Ovary (tissue), 9 donors: ENCODE data around the gene C9orf152. TPM values are rescaled to one million over a fixed set of nuclear protein-coding genes. Genes with fewer than 3 reads are reported as not detected.
A peak's percentile ranks its signal among the peaks of the same experiment; 100 is the strongest.
"Not testable (repeated sequence)": the region's sequence is repeated elsewhere in the genome, so short reads cannot be mapped to it uniquely, and the experiment has no call there.

Source experiments
- DNase-seq, 5 donors: peaks; one replicate each; pipeline ENCODE4 v3.0.0-alpha.2; 2019 to 2020
- H3K27ac ChIP-seq, 2 donors: fragments of 200-600 bp; one replicate each; pipeline versions ENCODE4 v1.5.1 to v1.8.0; 2019 to 2022
- H3K27me3 ChIP-seq: fragments of 200-600 bp; one replicate; pipeline ENCODE4 v1.8.0; 2022
- H3K36me3 ChIP-seq: fragments of 200-600 bp; sonication (generic); one replicate; pipeline ENCODE4 v1.5.1; 2019
- H3K4me1 ChIP-seq: one replicate; pipeline ENCODE4 v1.8.1; 2013; ENCODE audit warnings: mild to moderate bottlenecking, moderate library complexity; ENCODE audit not compliant: insufficient read depth
- H3K4me3 ChIP-seq: fragments of 200-600 bp; sonication (generic); one replicate; pipeline ENCODE4 v1.5.1; 2017
- H3K9me3 ChIP-seq, 2 donors: fragments of 200-600 bp in 1 of 2; sonication (generic) in 1 of 2; one replicate each; pipeline versions ENCODE4 v1.5.1 to v1.8.1; 2013 to 2019; ENCODE audit warnings: mild to moderate bottlenecking in 1 of 2, moderate library complexity in 1 of 2
- EP300 ChIP-seq: sonication (generic); formaldehyde crosslinking; IDR thresholded peaks from one replicate; pipeline ENCODE4 v1.6.1; 2017; ENCODE audit warnings: antibody characterized with exemption
- POLR2A ChIP-seq: fragments of 450-650 bp; IDR thresholded peaks from one replicate; pipeline ENCODE4 v1.6.1; 2017; ENCODE audit warnings: antibody characterized with exemption, mild to moderate bottlenecking, moderate library complexity
- WGBS, 3 donors: extraction: QIAGEN DNeasy Blood & Tissue Kit in 1 of 3; methylation state at CpG; one replicate each; pipeline versions ENCODE4 v1.1.5 to v1.1.7; 2013 to 2017; 5-methylcytosine and 5-hydroxymethylcytosine counted together
- intact Hi-C, 4 donors: fragments of 100-400 bp; cut with DNase I; formaldehyde crosslinking; loops; one replicate each; pipeline versions ENCODE4 v1.11.0 to v1.15.1; 2022 to 2023
- polyA plus RNA-seq, 2 donors: library from polyadenylated mRNA; stranded (reverse); fragments of 200-250 nt in 1 of 2; fragments of 350-450 nt in 1 of 2; fragmentation: Illumina TruSeq in 1 of 2; extraction: RNeasy Lipid Tissue Mini Kit (QIAGEN cat#74804) in 1 of 2; gene quantifications; one replicate each; pipeline ENCODE4 v1.2.3, GENCODE V29; 2013 to 2014
- total RNA-seq, 7 donors: library from RNA; depleted of rRNA in 2 of 7; stranded (reverse); fragments of >200 nt in 2 of 7; fragmentation: NEBNext Ultra II Directional in 3 of 7; extraction: Animal tissue kit (Norgen Biotek cat#: 25700) in 3 of 7; gene quantifications; one replicate each; pipeline versions ENCODE4 v1.1.0 to v1.2.4, GENCODE V29; 2016 to 2023
- TF ChIP-seq, protein P1 (sequence below), 3 donors: fragments of 450-650 bp in 2 of 3; fragments of 200-600 bp in 1 of 3; IDR thresholded peaks; one replicate each; pipeline versions ENCODE4 v1.5.1 to v1.8.0; 2016 to 2022; ENCODE audit warnings: antibody characterized with exemption in 3 of 3, mild to moderate bottlenecking in 1 of 3
- donor health status: DM: no; HTN: no; CAD: no; lungs with moderate emphysema.
- donor health status: DM: no; HTN: no; CAD: no.
- donor health status: Bipolar disorder and iron deficiency.
- donor health status: DM: yes; HTN: yes; CAD: no.
- donor health status: DM: no; HTN: no; CAD: no.
- donor health status: DM: yes; HTN: yes; CAD: no.

C9orf152 gene
- total and polyA plus RNA-seq, 9 donors: 0.07 to 0.34 (median 0.17) TPM; not detected in 4

DNA sequence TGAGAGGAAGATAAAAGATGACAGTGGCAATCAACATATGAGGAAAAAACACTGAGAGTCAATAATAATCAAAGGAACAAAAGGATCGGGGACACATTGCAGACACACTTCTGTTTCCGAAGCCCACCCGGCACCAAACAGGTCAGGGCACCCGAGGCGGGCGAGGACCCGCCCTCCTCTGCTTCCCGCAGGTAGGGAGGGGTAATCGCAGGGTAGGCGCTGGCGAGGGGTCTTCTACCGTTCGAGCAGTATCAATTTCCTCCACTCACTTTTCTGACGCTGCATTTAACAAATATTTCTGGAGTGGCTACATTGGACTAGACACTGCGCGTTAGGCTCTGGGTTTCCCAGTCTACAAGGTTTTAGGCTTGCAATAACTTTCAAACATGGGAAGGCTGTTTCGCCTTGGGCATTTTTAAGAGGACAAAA is 47.1 kb upstream of the C9orf152 start:
- peaks cover 8% of the 10 kb centered on the region for H3K4me1 ChIP-seq
- 10 to 12% (median 10%) methylated on average over 17 of the region's 17 CpGs for WGBS, 3 donors
- DNase-seq: peak in 3 of 5 donors; percentile 18 to 31 (median 22)

DNA sequence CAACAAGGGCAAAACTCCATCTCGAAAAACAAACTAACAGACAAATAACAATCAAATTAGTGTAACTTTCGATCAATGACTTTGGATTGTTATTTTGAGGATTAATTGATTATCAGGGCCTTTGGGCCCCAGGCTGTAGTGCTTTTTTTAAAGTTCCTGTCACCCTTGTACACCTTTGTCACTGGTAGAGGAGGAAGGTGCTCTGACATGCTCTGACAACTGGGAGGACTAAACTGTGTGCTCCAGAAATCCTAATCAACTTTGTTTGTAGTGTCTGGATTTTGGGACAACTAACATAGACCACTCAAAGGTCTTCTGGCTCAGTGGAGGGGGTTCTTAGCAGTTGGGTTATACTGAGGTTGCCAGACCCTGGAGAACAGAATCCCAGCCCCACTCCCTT is 46.5 kb upstream of the C9orf152 start:
- no peaks in the 10 kb centered on the region for H3K9me3 ChIP-seq
- peak overlapping the region; percentile 95 for H3K4me3 ChIP-seq
- TF ChIP-seq, protein P1, sequence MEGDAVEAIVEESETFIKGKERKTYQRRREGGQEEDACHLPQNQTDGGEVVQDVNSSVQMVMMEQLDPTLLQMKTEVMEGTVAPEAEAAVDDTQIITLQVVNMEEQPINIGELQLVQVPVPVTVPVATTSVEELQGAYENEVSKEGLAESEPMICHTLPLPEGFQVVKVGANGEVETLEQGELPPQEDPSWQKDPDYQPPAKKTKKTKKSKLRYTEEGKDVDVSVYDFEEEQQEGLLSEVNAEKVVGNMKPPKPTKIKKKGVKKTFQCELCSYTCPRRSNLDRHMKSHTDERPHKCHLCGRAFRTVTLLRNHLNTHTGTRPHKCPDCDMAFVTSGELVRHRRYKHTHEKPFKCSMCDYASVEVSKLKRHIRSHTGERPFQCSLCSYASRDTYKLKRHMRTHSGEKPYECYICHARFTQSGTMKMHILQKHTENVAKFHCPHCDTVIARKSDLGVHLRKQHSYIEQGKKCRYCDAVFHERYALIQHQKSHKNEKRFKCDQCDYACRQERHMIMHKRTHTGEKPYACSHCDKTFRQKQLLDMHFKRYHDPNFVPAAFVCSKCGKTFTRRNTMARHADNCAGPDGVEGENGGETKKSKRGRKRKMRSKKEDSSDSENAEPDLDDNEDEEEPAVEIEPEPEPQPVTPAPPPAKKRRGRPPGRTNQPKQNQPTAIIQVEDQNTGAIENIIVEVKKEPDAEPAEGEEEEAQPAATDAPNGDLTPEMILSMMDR (IDR thresholded peaks at IDR 0.05): no peak
- TF ChIP-seq POLR2A: no peak
- no peak for TF ChIP-seq EP300
- H3K27ac ChIP-seq: no peak overlapping the region
- intact Hi-C loops: no loop called here
- H3K27me3 ChIP-seq: no peaks in the 10 kb centered on the region
- no peaks in the 10 kb centered on the region for H3K36me3 ChIP-seq
- no peak for DNase-seq
- peaks cover 8% of the 10 kb centered on the region for H3K4me1 ChIP-seq
- 83 to 85% (median 84%) methylated on average over 2 of the region's 2 CpGs for WGBS, 3 donors

More for the DNA sequence above, 47.1 kb upstream of the C9orf152 start:
- Histone ChIP-seq H3K27ac (peak overlapping the region; percentile 62 to 93), H3K27me3 (no peaks in the 10 kb centered on the region), H3K36me3 (no peaks in the 10 kb centered on the region), H3K9me3 (no peaks in the 10 kb centered on the region), H3K4me3 (peak overlapping the region; percentile 95)
- TF ChIP-seq EP300: no peak
- TF ChIP-seq POLR2A: no peak
- TF ChIP-seq, protein P1 (IDR thresholded peaks at IDR 0.05): no peak
- intact Hi-C loops: no loop called here

DNA sequence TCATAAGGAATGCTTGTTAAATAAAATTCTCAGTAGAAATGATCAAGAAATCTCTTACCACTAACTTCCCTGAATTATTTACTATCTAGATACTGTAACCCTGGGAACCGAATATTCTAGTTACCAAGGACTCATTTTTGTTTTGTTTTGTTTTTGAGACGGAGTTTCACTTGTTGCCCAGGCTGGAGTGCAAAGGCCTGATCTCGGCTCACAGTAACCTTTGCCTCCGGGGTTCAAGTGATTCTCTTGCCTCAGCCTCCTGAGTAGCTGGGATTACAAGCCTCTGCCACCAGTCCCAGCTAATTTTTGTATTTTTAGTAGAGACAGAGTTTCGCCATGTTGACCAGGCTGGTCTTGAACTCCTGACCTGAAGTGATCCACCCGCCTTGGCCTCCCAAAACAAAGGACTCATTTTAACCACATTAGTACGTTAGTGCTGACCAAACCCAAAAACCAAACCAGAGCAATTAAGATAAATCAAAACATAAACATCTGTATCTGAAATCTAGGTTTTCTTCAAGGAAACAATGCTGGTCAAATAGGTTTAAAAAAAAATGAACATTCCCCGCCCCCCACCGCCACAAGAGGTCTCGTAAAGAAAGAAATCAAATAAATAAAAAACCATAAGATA is 44.7 kb upstream of the C9orf152 start:
- DNase-seq: no peak
- Histone ChIP-seq H3K36me3 (no peaks in the 10 kb centered on the region), H3K9me3 (no peaks in the 10 kb centered on the region), H3K27me3 (no peaks in the 10 kb centered on the region), H3K4me3 (no peak overlapping the region), H3K4me1 (peaks cover 8% of the 10 kb centered on the region), H3K27ac (no peak overlapping the region)
- 64 to 66% (median 65%) methylated on average over 10 of the region's 10 CpGs for WGBS, 3 donors
- TF ChIP-seq, protein P1 (IDR thresholded peaks at IDR 0.05): no peak
- TF ChIP-seq EP300 (no peak), POLR2A (no peak)
- intact Hi-C loops: no loop called here

DNA sequence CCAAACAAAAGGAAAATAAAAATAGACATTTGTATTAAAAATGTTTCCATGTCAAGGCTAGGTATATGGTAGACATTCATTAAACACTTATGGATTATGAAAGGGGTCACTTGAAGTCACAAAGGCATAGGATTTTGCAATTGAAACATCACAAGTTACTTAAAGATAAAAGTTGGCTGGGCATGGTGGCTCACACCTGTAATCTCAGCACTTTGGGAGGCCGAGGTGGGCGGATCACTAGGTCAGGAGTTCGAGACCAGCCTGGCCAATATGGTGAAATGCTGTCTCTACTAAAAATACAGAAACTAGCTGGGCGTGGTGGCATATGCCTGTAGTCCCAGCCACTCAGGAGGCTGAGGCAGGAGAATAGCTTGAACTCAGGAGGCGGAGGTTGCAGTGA is 43.8 kb upstream of the C9orf152 start:
- H3K4me3 ChIP-seq, H3K27me3 ChIP-seq, H3K27ac ChIP-seq, intact Hi-C loops, H3K9me3 ChIP-seq, H3K4me1 ChIP-seq, DNase-seq, H3K36me3 ChIP-seq: not testable (repeated sequence)
- 91 to 97% (median 93%) methylated on average over 5 of the region's 5 CpGs for WGBS, 3 donors

DNA sequence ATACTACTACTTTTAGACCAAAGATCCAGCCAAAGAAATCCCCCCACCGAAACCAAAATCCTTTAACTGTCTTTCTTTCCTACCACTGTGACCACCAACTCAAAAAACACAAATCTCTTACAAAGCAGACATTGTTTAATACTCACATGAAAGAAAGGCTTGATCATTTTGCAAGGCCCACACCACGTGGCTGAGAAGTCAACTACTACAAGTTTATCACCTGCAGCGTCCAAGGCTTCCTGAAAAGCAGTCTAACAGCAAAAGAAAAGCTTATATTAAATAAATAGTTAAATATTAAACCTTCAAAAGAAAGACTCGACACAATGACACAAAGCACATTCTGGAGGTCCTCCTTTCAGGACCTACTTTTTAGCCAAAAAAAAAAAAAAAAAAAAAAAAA is 43.3 kb upstream of the C9orf152 start:
- 81 to 92% (median 87%) methylated on average over 4 of the region's 4 CpGs for WGBS, 3 donors
- no peak for DNase-seq
- intact Hi-C loops: no loop called here
- Histone ChIP-seq H3K36me3 (no peaks in the 10 kb centered on the region), H3K4me3 (no peak overlapping the region), H3K9me3 (no peaks in the 10 kb centered on the region), H3K27me3 (no peaks in the 10 kb centered on the region), H3K4me1 (peaks cover 8% of the 10 kb centered on the region), H3K27ac (no peak overlapping the region)
- TF ChIP-seq, protein P1 (IDR thresholded peaks at IDR 0.05): no peak
- no peak for TF ChIP-seq POLR2A
- TF ChIP-seq EP300: no peak
